ENCODE measurements around the gene SP3. TPM values are rescaled to one million over a fixed set of nuclear protein-coding genes. Genes with fewer than 3 reads are reported as not detected.
A peak's percentile ranks its signal among the peaks of the same experiment; 100 is the strongest.

The SP3 gene
- total RNA-seq (2021; fragmentation: NEBNext Ultra II Directional; extraction: Animal tissue kit (Norgen Biotek cat#: 25700)) = 10 to 100 TPM; 45.0 to 63.7 (median 52.1) TPM
- long read RNA-seq, full-length matches to known transcripts = 7 of 21 reads
- long read RNA-seq, partial matches to known transcripts = 4 of 21 reads
- long read RNA-seq, other reads (novel, unspliced or antisense) = 10 of 21 reads

DNA sequence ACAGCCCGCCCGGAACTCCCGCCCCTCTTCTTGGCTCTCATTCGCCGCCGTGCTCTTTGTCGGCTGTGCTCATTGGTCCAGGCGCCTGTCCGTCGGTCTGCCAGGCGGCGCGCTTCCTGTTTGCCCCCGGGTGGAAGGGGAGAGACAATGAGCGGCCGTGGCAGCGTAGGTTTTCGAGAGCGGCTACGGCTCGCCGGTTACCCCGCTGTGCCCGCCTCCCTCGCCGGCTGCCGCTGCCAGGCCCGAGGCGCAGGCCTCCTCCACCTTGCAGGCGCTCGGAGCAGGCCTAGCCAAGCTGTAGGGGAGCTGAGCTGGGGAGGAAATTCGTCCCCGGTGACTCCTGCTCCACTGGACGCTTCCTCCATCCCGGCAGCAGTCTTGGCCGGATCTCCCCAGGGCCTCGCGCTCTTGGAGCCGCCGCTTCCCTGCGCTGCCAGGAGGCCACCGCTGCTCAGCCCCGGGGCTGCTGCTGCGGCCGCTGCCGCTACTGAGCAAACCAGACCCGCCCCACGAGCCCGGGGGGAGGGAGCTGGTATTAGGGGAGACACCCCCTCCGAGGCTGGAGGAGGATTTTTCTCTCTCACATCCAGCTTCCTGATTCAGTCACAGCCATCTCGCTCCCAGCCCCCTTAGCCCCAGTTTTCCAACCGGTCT is at the start of gene SP3:
TSS of gene SP3 (minus strand) at position 2 of the 654 bp plus-strand sequence. CDS start 202 bp downstream, outside the sequence.
- peak within 1 kb of the TSS; percentile 93 for H3K27ac Mint-ChIP-seq
- H3K4me3 Mint-ChIP-seq = peak within 1 kb of the TSS; percentile 91
- H3K27me3 Mint-ChIP-seq (ENCODE audit: insufficient read depth) = no peaks in the 10 kb centered on the region
- peaks cover 8% of the 10 kb centered on the region for H3K9me3 Mint-ChIP-seq
- DNase-seq = peak; percentile 98
- TF ChIP-seq CTCF (IDR thresholded peaks at IDR 0.05) = no peak
- H3K4me1 Mint-ChIP-seq (ENCODE audit: low read depth) = peaks cover 54% of the 10 kb centered on the region
- peaks cover 25% of the 10 kb centered on the region for H3K36me3 Mint-ChIP-seq (ENCODE audit: low read depth)

DNA sequence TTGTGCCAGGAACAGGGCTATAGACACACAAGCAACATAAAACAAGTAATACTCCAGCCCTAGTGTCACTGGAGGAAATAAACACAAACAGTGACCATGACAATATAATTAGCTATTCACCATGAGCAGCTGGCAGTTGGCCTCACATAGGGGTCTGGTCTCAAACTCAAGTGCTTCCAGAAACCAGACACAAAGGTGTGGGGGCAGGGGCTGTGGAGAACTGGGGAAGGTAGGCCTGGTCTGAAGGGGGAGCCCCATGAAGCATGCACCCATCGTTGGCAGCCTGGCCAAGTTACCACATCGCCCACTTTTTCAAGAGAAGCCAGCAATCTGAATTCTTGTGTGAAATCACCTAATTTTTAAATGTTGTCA is 49.5 kb upstream of the SP3 start:
- Mint-ChIP-seq H3K27me3 (ENCODE audit: insufficient read depth) (peaks cover 11% of the 10 kb centered on the region), H3K4me1 (ENCODE audit: low read depth) (peaks cover 42% of the 10 kb centered on the region), H3K4me3 (no peak overlapping the region), H3K9me3 (no peaks in the 10 kb centered on the region), H3K27ac (peak overlapping the region; percentile 77; the same call in 1 of the 2 replicates), H3K36me3 (ENCODE audit: low read depth) (no peaks in the 10 kb centered on the region)
- no peak for DNase-seq
- no peak for TF ChIP-seq CTCF (IDR thresholded peaks at IDR 0.05)

DNA sequence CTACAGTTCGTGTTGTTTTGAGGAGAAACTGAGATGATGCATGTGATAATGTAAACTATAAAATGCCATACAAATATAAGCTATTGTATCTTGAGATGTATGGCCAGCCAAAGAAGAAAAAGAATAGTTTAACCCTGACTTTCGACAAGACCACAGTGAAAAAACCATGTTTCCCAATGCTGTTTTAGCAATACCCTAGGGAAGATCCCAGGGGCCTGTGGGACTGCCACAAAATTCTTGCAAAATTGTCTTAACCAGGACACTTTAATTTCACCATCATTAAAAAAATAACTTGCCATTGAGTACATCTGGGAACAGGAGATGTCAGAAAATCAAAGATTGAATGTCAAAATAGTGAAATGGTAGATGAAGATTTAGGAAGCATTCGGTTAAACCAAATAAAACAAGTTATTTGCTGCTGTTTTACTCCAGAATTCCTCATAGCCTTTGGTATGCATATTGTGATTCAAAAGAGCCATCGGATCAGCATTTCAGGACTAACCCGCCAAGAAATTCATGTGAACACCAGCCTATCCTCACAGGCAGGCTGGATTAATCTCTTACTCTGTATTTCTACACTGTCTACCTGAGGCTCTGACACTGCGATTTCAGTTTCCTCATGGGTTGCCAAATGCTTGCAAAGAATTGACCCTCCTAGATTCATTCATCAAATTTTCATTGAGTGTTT is 49.0 kb upstream of the SP3 start:
- peaks cover 11% of the 10 kb centered on the region for H3K27me3 Mint-ChIP-seq (ENCODE audit: insufficient read depth)
- peaks cover 47% of the 10 kb centered on the region for H3K4me1 Mint-ChIP-seq (ENCODE audit: low read depth)
- H3K36me3 Mint-ChIP-seq (ENCODE audit: low read depth) = no peaks in the 10 kb centered on the region
- H3K9me3 Mint-ChIP-seq = no peaks in the 10 kb centered on the region
- no peak for DNase-seq
- H3K4me3 Mint-ChIP-seq = no peak overlapping the region; the same call in 1 of the 2 replicates
- H3K27ac Mint-ChIP-seq = peak overlapping the region; percentile 77
- TF ChIP-seq CTCF (IDR thresholded peaks at IDR 0.05) = no peak

DNA sequence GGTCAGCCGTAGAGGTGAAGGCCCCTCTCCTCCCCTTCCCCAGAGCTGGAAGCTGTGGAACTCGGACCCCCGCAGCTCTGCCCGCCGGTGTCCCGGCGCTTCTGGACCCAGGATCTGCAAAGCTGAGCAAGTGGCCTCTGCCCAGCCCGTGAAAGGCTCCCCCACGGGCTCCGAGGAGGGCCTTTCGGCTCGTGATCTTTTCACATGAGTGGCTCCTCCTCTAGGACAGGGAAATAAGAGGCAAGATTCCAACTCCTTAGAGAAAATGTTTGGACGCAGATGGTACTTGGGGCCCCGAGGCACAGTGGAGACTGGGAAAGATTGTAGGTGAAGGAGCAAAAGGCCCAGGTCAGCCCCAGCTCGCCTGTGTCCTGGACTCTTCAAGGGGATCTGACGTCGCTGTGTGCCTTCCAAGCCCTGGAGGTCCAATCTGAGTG is 48.2 kb upstream of the SP3 start:
- H3K27ac Mint-ChIP-seq = peak overlapping the region; percentile 77
- H3K9me3 Mint-ChIP-seq = no peaks in the 10 kb centered on the region
- DNase-seq = no peak
- H3K27me3 Mint-ChIP-seq (ENCODE audit: insufficient read depth) = peaks cover 7% of the 10 kb centered on the region; the same call in 1 of the 2 replicates
- peaks cover 55% of the 10 kb centered on the region for H3K4me1 Mint-ChIP-seq (ENCODE audit: low read depth)
- H3K4me3 Mint-ChIP-seq = peak overlapping the region; percentile 73
- H3K36me3 Mint-ChIP-seq (ENCODE audit: low read depth) = no peaks in the 10 kb centered on the region
- no peak for TF ChIP-seq CTCF (IDR thresholded peaks at IDR 0.05)

GRCh38 chr2:174012347-174013314 is 47.5 kb upstream of the SP3 start:
- H3K4me3 Mint-ChIP-seq = peak overlapping the region; percentile 73
- H3K27ac Mint-ChIP-seq = peak overlapping the region; percentile 77
- peaks cover 7% of the 10 kb centered on the region; the same call in 1 of the 2 replicates for H3K27me3 Mint-ChIP-seq (ENCODE audit: insufficient read depth)
- no peaks in the 10 kb centered on the region for H3K9me3 Mint-ChIP-seq
- DNase-seq = no peak
- no peak for TF ChIP-seq CTCF (IDR thresholded peaks at IDR 0.05)
- no peaks in the 10 kb centered on the region for H3K36me3 Mint-ChIP-seq (ENCODE audit: low read depth)
- peaks cover 61% of the 10 kb centered on the region for H3K4me1 Mint-ChIP-seq (ENCODE audit: low read depth)
